PC-9 (cell line): ENCODE results near the gene PPP1CB.
"Not testable (repeated sequence)": the region's sequence is repeated elsewhere in the genome, so short reads cannot be mapped to it uniquely, and the experiment has no call there.

Experiments used
- EZH2 ChIP-seq: fragments of 200-600 bp; sonication (generic); IDR thresholded peaks from 2 replicates; pipeline ENCODE4 v1.8.0; 2017; ENCODE audit warnings: antibody characterized with exemption, low read depth
- TF ChIP-seq, protein P1 (sequence below): fragments of 200-600 bp; sonication (generic); conservative IDR thresholded peaks from 2 replicates; pipeline ENCODE4 v1.6.1; 2017; ENCODE audit warnings: mixed run types, antibody characterized with exemption, mild to moderate bottlenecking, moderate library complexity

DNA sequence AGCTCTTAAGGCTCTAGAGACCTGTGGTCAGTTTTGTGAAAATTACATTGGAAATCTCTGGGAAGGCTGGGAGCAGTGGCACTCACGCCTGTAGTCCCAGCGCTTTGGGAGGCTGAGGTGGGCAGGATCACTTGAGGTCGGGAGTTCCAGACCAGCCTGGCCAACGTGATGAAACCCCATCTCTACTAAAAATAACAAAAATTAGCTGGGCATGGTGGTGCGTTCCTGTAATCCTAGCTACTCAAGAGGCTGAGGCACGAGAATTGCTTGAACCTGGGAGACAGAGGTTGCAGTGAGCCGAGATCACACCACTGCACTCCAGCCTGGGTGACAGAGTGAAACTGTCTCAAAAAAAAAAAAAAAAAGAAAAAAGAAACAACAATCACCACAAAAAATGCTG is 32.9 kb downstream of the PPP1CB start:
- TF ChIP-seq, protein P1, sequence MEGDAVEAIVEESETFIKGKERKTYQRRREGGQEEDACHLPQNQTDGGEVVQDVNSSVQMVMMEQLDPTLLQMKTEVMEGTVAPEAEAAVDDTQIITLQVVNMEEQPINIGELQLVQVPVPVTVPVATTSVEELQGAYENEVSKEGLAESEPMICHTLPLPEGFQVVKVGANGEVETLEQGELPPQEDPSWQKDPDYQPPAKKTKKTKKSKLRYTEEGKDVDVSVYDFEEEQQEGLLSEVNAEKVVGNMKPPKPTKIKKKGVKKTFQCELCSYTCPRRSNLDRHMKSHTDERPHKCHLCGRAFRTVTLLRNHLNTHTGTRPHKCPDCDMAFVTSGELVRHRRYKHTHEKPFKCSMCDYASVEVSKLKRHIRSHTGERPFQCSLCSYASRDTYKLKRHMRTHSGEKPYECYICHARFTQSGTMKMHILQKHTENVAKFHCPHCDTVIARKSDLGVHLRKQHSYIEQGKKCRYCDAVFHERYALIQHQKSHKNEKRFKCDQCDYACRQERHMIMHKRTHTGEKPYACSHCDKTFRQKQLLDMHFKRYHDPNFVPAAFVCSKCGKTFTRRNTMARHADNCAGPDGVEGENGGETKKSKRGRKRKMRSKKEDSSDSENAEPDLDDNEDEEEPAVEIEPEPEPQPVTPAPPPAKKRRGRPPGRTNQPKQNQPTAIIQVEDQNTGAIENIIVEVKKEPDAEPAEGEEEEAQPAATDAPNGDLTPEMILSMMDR = not testable (repeated sequence)
- not testable (repeated sequence) for TF ChIP-seq EZH2
